ENCODE results near the gene CPB2.

The CPB2 gene

DNA sequence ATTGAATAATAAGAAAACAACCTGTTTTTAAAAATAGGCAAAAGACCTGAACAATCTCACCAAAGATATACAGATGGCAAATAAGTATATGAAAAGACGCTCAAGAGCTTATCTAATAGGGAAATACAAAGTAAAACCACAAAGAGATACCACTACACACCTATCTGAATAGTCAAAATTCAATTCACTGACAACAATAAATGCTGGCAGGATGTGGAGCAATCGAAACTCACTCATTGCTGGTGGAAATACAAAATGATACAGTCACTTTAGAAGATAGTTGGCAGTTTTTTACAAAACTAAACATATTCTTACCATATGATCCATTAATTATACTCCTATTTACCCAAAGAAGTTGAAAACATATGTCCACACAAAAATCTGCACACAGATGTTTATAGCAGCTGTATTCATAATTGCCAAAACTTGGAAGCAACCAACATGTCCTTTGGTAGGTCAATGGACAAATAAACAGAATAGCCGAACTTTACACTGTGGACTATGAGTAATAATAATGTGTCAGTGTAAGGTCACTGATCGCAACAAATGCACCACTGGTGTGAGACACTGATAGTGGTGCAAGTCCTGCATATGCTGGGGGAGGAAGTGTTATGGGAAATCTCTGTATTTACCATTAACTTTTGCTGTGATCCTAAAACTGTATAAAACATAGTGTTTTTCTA, 73.1 kb downstream of the CPB2 start:
- no peak overlapping the region for H3K4me3 ChIP-seq (ENCODE audit: low read depth, low read length)
- TF ChIP-seq, protein P1, sequence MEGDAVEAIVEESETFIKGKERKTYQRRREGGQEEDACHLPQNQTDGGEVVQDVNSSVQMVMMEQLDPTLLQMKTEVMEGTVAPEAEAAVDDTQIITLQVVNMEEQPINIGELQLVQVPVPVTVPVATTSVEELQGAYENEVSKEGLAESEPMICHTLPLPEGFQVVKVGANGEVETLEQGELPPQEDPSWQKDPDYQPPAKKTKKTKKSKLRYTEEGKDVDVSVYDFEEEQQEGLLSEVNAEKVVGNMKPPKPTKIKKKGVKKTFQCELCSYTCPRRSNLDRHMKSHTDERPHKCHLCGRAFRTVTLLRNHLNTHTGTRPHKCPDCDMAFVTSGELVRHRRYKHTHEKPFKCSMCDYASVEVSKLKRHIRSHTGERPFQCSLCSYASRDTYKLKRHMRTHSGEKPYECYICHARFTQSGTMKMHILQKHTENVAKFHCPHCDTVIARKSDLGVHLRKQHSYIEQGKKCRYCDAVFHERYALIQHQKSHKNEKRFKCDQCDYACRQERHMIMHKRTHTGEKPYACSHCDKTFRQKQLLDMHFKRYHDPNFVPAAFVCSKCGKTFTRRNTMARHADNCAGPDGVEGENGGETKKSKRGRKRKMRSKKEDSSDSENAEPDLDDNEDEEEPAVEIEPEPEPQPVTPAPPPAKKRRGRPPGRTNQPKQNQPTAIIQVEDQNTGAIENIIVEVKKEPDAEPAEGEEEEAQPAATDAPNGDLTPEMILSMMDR (IDR thresholded peaks at IDR 0.05; ENCODE audit: insufficient read depth, low read depth, low read length, missing control alignments) = no peak
- DNase-seq (ENCODE audit: low read depth) = no peak

DNA sequence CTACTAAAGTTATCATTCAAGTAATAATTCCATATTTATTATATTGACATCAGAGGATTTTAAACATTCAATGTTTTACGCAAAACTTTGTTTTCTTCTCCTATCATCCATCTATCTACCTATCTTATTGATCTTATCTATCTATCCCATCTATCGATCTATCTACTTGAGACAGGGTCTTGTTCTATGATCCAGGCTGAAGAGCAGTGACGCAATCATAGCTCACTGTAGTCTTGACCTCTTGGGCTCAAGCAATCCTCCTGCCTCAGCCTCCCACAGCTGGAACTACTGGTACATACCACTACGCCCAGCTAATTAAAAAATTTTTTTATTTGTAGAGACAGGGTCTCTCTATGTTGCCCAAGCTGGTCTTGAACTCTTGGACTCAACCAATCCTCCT, 79.7 kb downstream of the CPB2 start:
- H3K4me3 ChIP-seq (ENCODE audit: low read depth, low read length) = no peak overlapping the region
- no peak for DNase-seq (ENCODE audit: low read depth)
- TF ChIP-seq, protein P1 (IDR thresholded peaks at IDR 0.05; ENCODE audit: insufficient read depth, low read depth, low read length, missing control alignments) = no peak

DNA sequence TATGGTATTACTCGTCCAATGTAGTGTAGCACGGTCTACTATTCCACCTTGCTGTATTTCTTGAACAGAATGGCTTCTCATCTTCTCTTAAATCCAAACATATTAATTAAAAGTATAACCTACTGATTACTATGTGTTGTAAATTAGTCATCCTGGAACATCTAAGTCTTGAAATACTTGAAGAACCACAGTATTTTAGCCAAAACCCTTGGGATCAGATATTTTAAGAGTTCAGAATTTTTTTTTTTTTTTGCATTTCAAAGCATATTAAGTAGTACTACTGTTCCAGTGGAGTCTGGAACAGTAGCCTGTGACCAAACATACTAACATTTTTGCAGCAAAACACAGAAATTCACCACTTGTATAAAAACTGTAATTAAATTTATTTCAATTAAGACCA, 82.4 kb downstream of the CPB2 start:
- DNase-seq (ENCODE audit: low read depth) = no peak
- H3K4me3 ChIP-seq (ENCODE audit: low read depth, low read length) = no peak overlapping the region
- TF ChIP-seq, protein P1 (IDR thresholded peaks at IDR 0.05; ENCODE audit: insufficient read depth, low read depth, low read length, missing control alignments) = no peak

DNA sequence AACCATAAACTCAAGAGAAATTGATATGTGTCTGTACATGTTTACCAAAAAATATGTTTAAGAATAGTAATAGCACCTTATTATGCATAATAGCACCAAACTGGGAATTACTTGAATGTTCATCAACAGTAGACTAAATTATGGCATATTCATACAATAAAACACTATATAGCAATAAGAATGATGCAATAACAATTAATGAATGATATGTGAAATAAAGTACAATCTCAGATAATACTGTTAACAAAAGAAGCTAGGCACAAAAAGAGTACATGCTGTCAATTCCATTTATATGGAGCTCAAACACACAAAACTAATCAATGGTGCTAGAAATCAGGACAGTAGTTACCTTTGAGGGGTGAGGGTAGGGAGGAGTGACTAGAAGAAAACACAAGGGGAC, 88.6 kb downstream of the CPB2 start:
- no peak overlapping the region for H3K4me3 ChIP-seq (ENCODE audit: low read depth, low read length)
- TF ChIP-seq, protein P1 (IDR thresholded peaks at IDR 0.05; ENCODE audit: insufficient read depth, low read depth, low read length, missing control alignments) = no peak
- DNase-seq (ENCODE audit: low read depth) = no peak

DNA sequence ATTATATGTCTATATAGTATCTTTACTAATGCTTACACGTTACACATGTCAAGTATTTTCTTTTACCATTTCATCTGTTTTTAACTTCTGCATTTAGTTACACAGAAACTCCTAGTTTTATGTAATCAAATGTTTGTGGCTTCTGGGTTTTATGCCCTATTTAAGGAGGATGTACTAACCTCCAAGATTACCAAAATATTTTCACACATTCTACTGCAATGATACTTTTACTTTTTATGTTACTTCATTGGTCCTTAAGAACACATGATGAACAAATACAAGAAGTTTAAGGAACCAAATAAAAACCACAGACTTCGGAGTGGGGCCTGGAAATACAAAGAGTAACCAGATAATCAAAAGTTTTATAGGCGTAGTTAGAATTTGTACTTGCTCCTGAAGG, 89.5 kb downstream of the CPB2 start:
- H3K4me3 ChIP-seq (ENCODE audit: low read depth, low read length) = no peak overlapping the region
- TF ChIP-seq, protein P1 (IDR thresholded peaks at IDR 0.05; ENCODE audit: insufficient read depth, low read depth, low read length, missing control alignments) = no peak
- DNase-seq (ENCODE audit: low read depth) = no peak

DNA sequence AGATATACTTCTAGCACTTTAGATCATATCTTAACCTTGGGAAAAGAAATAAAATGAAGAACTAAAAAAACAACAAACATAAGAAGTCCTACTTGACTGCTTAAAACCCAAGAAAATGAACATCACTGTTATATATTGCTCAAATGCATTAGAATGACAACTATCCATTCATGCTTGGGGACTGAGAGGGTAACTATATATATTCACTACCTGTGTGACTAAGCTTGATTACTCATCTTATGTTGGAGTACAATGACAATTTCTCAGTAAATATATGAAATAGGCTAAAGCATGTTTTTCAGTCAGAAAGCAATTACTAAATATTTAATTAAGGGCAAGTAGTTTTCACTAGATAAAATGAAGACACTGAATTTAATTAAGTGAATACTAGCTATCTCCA, 92.4 kb downstream of the CPB2 start:
- no peak overlapping the region for H3K4me3 ChIP-seq (ENCODE audit: low read depth, low read length)
- DNase-seq (ENCODE audit: low read depth) = no peak
- TF ChIP-seq, protein P1 (IDR thresholded peaks at IDR 0.05; ENCODE audit: insufficient read depth, low read depth, low read length, missing control alignments) = no peak

DNA sequence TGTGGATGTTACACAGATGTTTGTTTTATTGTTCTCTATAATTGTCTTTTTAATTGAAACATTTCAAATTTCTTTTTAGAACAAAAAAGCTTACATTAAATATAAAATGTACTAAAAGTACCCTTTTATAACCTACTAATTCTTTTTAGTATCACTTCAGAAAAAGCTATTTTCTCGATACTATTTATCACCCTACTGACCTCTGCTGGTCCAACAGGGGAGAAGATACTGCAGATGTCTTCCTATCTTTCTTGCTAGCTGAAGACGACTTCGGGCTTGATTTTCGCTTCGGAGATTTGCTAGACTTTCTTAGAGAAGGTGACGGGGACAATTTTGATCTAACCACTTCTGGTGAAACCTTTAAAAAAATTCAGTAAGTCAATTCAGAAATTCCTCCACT, 94.7 kb downstream of the CPB2 start:
- TF ChIP-seq, protein P1 (IDR thresholded peaks at IDR 0.05; ENCODE audit: insufficient read depth, low read depth, low read length, missing control alignments) = peak; percentile 10
- H3K4me3 ChIP-seq (ENCODE audit: low read depth, low read length) = no peak overlapping the region
- DNase-seq (ENCODE audit: low read depth) = no peak
